Testis (tissue), 2 donors: Measurements from ENCODE around the gene KDSR.

Experiments used
- POLR2A ChIP-seq: fragments of 450-650 bp; IDR thresholded peaks from one replicate; pipeline ENCODE4 v1.6.1; 2017; ENCODE audit warnings: antibody characterized with exemption, mild to moderate bottlenecking, moderate library complexity
- TF ChIP-seq, protein P1 (sequence below), 3 experiments: fragments of 450-650 bp in 2 of 3; fragments of 200-600 bp in 1 of 3; sonication (generic) in 1 of 3; IDR thresholded peaks; one replicate each; pipeline ENCODE4 v1.5.1; 2016 to 2019; ENCODE audit warnings: antibody characterized with exemption in 3 of 3, mild to moderate bottlenecking in 2 of 3, moderate library complexity in 1 of 3

DNA sequence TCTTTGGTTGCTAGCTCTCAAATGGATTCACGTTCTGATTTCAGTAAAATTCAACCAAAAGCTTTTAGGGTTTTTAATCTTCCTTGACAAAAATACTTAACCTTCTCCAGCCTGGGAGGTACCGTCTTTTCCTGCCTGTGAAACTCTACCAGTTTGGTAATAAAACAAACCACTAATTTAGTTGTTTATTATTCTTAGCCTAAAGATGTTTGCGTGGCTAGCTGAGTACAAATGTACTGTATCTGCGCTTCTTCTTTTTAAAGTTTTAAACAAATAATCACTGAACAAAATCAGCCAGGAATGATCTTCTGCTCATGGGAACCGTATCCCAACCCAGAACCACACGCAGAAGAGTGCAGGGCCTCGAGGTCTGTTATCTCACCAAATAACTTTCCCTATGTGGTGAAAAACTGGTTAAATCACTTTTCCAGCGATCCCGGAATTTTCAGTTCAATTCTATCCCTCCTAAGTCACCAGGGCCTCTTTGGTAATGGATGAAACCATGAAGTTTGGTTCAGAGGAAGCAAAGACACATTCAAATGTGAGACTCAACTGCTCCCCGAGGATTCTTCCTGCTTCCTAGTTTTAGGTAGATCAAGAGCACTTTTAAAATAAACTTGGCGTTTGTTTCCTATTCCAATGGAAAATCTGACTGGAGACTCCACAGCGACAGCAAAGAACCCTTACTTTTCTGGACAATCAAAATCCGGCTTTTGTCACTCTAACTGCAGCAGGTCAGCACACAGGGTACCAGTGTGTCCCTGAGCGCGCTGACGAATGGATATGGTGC, 83.5 kb downstream of the KDSR start:
- TF ChIP-seq, protein P1, sequence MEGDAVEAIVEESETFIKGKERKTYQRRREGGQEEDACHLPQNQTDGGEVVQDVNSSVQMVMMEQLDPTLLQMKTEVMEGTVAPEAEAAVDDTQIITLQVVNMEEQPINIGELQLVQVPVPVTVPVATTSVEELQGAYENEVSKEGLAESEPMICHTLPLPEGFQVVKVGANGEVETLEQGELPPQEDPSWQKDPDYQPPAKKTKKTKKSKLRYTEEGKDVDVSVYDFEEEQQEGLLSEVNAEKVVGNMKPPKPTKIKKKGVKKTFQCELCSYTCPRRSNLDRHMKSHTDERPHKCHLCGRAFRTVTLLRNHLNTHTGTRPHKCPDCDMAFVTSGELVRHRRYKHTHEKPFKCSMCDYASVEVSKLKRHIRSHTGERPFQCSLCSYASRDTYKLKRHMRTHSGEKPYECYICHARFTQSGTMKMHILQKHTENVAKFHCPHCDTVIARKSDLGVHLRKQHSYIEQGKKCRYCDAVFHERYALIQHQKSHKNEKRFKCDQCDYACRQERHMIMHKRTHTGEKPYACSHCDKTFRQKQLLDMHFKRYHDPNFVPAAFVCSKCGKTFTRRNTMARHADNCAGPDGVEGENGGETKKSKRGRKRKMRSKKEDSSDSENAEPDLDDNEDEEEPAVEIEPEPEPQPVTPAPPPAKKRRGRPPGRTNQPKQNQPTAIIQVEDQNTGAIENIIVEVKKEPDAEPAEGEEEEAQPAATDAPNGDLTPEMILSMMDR (IDR thresholded peaks at IDR 0.05): no peak
- no peak for TF ChIP-seq POLR2A
